Activated CD8-positive, alpha-beta T cell treated with anti-CD3 and anti-CD28 coated beads, Interleukin-2, amount 10 ng/mL, durations not matched to agents 7 days and 5 days (primary cell): ENCODE measurements around the gene PLCL2. TPM values are rescaled to one million over a fixed set of nuclear protein-coding genes. Genes with fewer than 3 reads are reported as not detected.

Experiments
- ATAC-seq: fragments of 150-1000 bp; cut with Tn5 transposase; one replicate; pipeline ENCODE4 v1.10.0; 2021; ENCODE audit warnings: moderate library complexity
- CTCF ChIA-PET: fragments of 350-600 bp; sonication (Branson Sonifier 250); formaldehyde crosslinking; loops from one replicate; lab custom pipeline; 2021; ENCODE audit warnings: antibody characterized with exemption; lab: Charles Lee
- POLR2A ChIA-PET: fragments of 350-600 bp; sonication (Branson Sonifier 250); formaldehyde crosslinking; loops from one replicate; lab custom pipeline; 2021; ENCODE audit warnings: antibody characterized with exemption; lab: Charles Lee
- DNase-seq: peaks from one replicate; pipeline ENCODE4 v3.0.0-alpha.2; 2020
- H3K27ac Mint-ChIP-seq: one replicate; pipeline ENCODE4 v1.8.0; 2021; ENCODE audit warnings: mild to moderate bottlenecking, mixed read lengths
- H3K27me3 Mint-ChIP-seq: one replicate; pipeline ENCODE4 v1.8.0; 2021; ENCODE audit warnings: low read depth, mixed read lengths
- H3K36me3 Mint-ChIP-seq: one replicate; pipeline ENCODE4 v1.8.0; 2021; ENCODE audit warnings: low read depth, mixed read lengths
- H3K4me1 Mint-ChIP-seq: one replicate; pipeline ENCODE4 v1.8.0; 2021; ENCODE audit warnings: low read depth, mixed read lengths
- H3K4me3 Mint-ChIP-seq: one replicate; pipeline ENCODE4 v1.8.0; 2021; ENCODE audit warnings: mild to moderate bottlenecking, mixed read lengths
- H3K9me3 Mint-ChIP-seq: one replicate; pipeline ENCODE4 v1.8.0; 2022; ENCODE audit warnings: mixed read lengths; ENCODE audit not compliant: insufficient read depth
- total RNA-seq, 2 experiments: library from RNA; stranded (reverse); gene quantifications; one replicate each; pipeline ENCODE4 v1.2.3, GENCODE V29; 2021

PLCL2 gene
- total RNA-seq, 2 experiments from 2014 or later = 33.9 to 35.8 TPM

GRCh38 chr3:17075358-17075757 is 190.6 kb downstream of the PLCL2 start:
- Mint-ChIP-seq H3K27ac (peak overlapping the region; percentile 80), H3K9me3 (no peaks in the 10 kb centered on the region), H3K27me3 (no peaks in the 10 kb centered on the region), H3K4me3 (no peak overlapping the region), H3K4me1 (peaks cover 61% of the 10 kb centered on the region), H3K36me3 (peaks cover 72% of the 10 kb centered on the region)
- ChIA-PET CTCF (interaction anchor here (1.3 kb wide), 1 partner anchor 76 kb away, joined by 4 read pairs; no protein-coding TSS in a partner anchor), POLR2A (no interaction called here)
- ATAC-seq (no peak), DNase-seq (peak; percentile 16)

- Mint-ChIP-seq H3K27me3 (no peaks in the 10 kb centered on the region), H3K4me1 (peaks cover 59% of the 10 kb centered on the region), H3K4me3 (no peak overlapping the region), H3K36me3 (peaks cover 69% of the 10 kb centered on the region), H3K27ac (no peak overlapping the region), H3K9me3 (no peaks in the 10 kb centered on the region)
- ChIA-PET CTCF (no interaction called here), POLR2A (no interaction called here)
- DNase-seq (peak; percentile 3), ATAC-seq (no peak)
These were observed 191.2 kb downstream of the PLCL2 start for GRCh38 chr3:17075907-17076306.

- H3K4me1 Mint-ChIP-seq = peaks cover 65% of the 10 kb centered on the region
- ATAC-seq (no peak), DNase-seq (no peak)
- H3K36me3 Mint-ChIP-seq = peaks cover 76% of the 10 kb centered on the region
- no peaks in the 10 kb centered on the region for H3K9me3 Mint-ChIP-seq
- no peak overlapping the region for H3K27ac Mint-ChIP-seq
- no peaks in the 10 kb centered on the region for H3K27me3 Mint-ChIP-seq
- ChIA-PET POLR2A (interaction anchor here (0.7 kb wide), 1 partner anchor 14 kb away, joined by 3 read pairs; no protein-coding TSS in a partner anchor), CTCF (no interaction called here)
- no peak overlapping the region for H3K4me3 Mint-ChIP-seq
These were observed 192.3 kb downstream of the PLCL2 start for GRCh38 chr3:17076940-17077605.

GRCh38 chr3:17077606-17078005 is 192.9 kb downstream of the PLCL2 start:
- POLR2A ChIA-PET = interaction anchor here (0.7 kb wide), 1 partner anchor 15 kb away, joined by 3 read pairs; no protein-coding TSS in a partner anchor
- peaks cover 80% of the 10 kb centered on the region for H3K36me3 Mint-ChIP-seq
- CTCF ChIA-PET = no interaction called here
- H3K4me1 Mint-ChIP-seq = peaks cover 65% of the 10 kb centered on the region
- no peak for ATAC-seq
- H3K4me3 Mint-ChIP-seq = no peak overlapping the region
- no peaks in the 10 kb centered on the region for H3K9me3 Mint-ChIP-seq
- H3K27me3 Mint-ChIP-seq = no peaks in the 10 kb centered on the region
- no peak for DNase-seq
- H3K27ac Mint-ChIP-seq = peak overlapping the region; percentile 20

- no peak for ATAC-seq
- Mint-ChIP-seq H3K27ac (no peak overlapping the region), H3K36me3 (peaks cover 83% of the 10 kb centered on the region), H3K4me3 (no peak overlapping the region), H3K4me1 (peaks cover 61% of the 10 kb centered on the region), H3K9me3 (no peaks in the 10 kb centered on the region), H3K27me3 (no peaks in the 10 kb centered on the region)
- POLR2A ChIA-PET = no interaction called here
- DNase-seq = no peak
- CTCF ChIA-PET = no interaction called here
These were observed 194.2 kb downstream of the PLCL2 start for GRCh38 chr3:17078926-17079465.

GRCh38 chr3:17079933-17080332 is 195.2 kb downstream of the PLCL2 start:
- Mint-ChIP-seq H3K4me3 (no peak overlapping the region), H3K27ac (peak overlapping the region; percentile 62), H3K4me1 (peaks cover 55% of the 10 kb centered on the region), H3K27me3 (no peaks in the 10 kb centered on the region), H3K9me3 (peaks cover 5% of the 10 kb centered on the region), H3K36me3 (peaks cover 83% of the 10 kb centered on the region)
- DNase-seq (no peak), ATAC-seq (no peak)
- CTCF ChIA-PET = no interaction called here
- POLR2A ChIA-PET = no interaction called here

GRCh38 chr3:17081520-17081919 is 196.8 kb downstream of the PLCL2 start:
- H3K27ac Mint-ChIP-seq = no peak overlapping the region
- peaks cover 80% of the 10 kb centered on the region for H3K36me3 Mint-ChIP-seq
- peaks cover 47% of the 10 kb centered on the region for H3K4me1 Mint-ChIP-seq
- ATAC-seq (no peak), DNase-seq (no peak)
- H3K9me3 Mint-ChIP-seq = peaks cover 13% of the 10 kb centered on the region
- ChIA-PET CTCF (no interaction called here), POLR2A (no interaction called here)
- no peak overlapping the region for H3K4me3 Mint-ChIP-seq
- H3K27me3 Mint-ChIP-seq = no peaks in the 10 kb centered on the region

GRCh38 chr3:17087509-17087908 is 202.8 kb downstream of the PLCL2 start:
- peak; percentile 79 for DNase-seq
- peak; percentile 65 for ATAC-seq
- CTCF ChIA-PET = no interaction called here
- H3K27ac Mint-ChIP-seq = peak overlapping the region; percentile 39
- peaks cover 13% of the 10 kb centered on the region for H3K9me3 Mint-ChIP-seq
- H3K27me3 Mint-ChIP-seq = no peaks in the 10 kb centered on the region
- H3K4me3 Mint-ChIP-seq = peak overlapping the region; percentile 49
- POLR2A ChIA-PET = no interaction called here
- peaks cover 65% of the 10 kb centered on the region for H3K4me1 Mint-ChIP-seq
- peaks cover 69% of the 10 kb centered on the region for H3K36me3 Mint-ChIP-seq

- DNase-seq = no peak
- POLR2A ChIA-PET = no interaction called here
- no peak for ATAC-seq
- H3K36me3 Mint-ChIP-seq = peaks cover 70% of the 10 kb centered on the region
- H3K4me1 Mint-ChIP-seq = peaks cover 63% of the 10 kb centered on the region
- CTCF ChIA-PET = no interaction called here
- peak overlapping the region; percentile 78 for H3K27ac Mint-ChIP-seq
- H3K9me3 Mint-ChIP-seq = peaks cover 13% of the 10 kb centered on the region
- H3K27me3 Mint-ChIP-seq = no peaks in the 10 kb centered on the region
- peak overlapping the region; percentile 8 for H3K4me3 Mint-ChIP-seq
These were observed 203.3 kb downstream of the PLCL2 start for GRCh38 chr3:17088017-17088416.

- ATAC-seq (peak; percentile 87), DNase-seq (peak; percentile 77)
- H3K27me3 Mint-ChIP-seq = no peaks in the 10 kb centered on the region
- ChIA-PET POLR2A (no interaction called here), CTCF (no interaction called here)
- H3K4me1 Mint-ChIP-seq = peaks cover 57% of the 10 kb centered on the region
- H3K9me3 Mint-ChIP-seq = peaks cover 13% of the 10 kb centered on the region
- peak overlapping the region; percentile 58 for H3K4me3 Mint-ChIP-seq
- H3K27ac Mint-ChIP-seq = peak overlapping the region; percentile 64
- H3K36me3 Mint-ChIP-seq = peaks cover 66% of the 10 kb centered on the region
These were observed 204.0 kb downstream of the PLCL2 start for GRCh38 chr3:17088602-17089313.

GRCh38 chr3:17089314-17089700 is 204.6 kb downstream of the PLCL2 start:
- Mint-ChIP-seq H3K27me3 (no peaks in the 10 kb centered on the region), H3K36me3 (peaks cover 60% of the 10 kb centered on the region), H3K4me3 (peak overlapping the region; percentile 58), H3K4me1 (peaks cover 57% of the 10 kb centered on the region), H3K9me3 (peaks cover 11% of the 10 kb centered on the region), H3K27ac (no peak overlapping the region)
- CTCF ChIA-PET = no interaction called here
- DNase-seq = no peak
- no peak for ATAC-seq
- POLR2A ChIA-PET = no interaction called here
